Activated CD4-positive, alpha-beta T cell treated with anti-CD3 and anti-CD28 coated beads, Interleukin-2, amount 50 U/mL, for 24 hours (primary cell): ENCODE results near the gene CIITA.
"Not testable (repeated sequence)": the region's sequence is repeated elsewhere in the genome, so short reads cannot be mapped to it uniquely, and the experiment has no call there.

Experiments
- DNase-seq, 2 donors: peaks; one replicate each; pipeline ENCODE4 v3.0.0-alpha.2; 2020; ENCODE audit warnings: low read depth in 1 of 2, low spot score in 1 of 2

Gene CIITA

GRCh38 chr16:10876799-10877341 lies at the start of gene CIITA:
Gene CIITA (plus strand): TSS chr16:10877202. CDS start chr16:10877331, 129 bp downstream.
- DNase-seq, result peak in 1 of 2 donors; percentile 30

GRCh38 chr16:10827691-10828341 lies 49.2 kb upstream of the CIITA start:
- DNase-seq, result no peak

GRCh38 chr16:10828851-10829366 lies 48.1 kb upstream of the CIITA start:
- no peak for DNase-seq

- DNase-seq, result not testable (repeated sequence)
Measured at GRCh38 chr16:10829390-10830098, 47.5 kb upstream of the CIITA start.

GRCh38 chr16:10830240-10830639 lies 46.8 kb upstream of the CIITA start:
- DNase-seq, result not testable (repeated sequence)

GRCh38 chr16:10831894-10832886 lies 44.8 kb upstream of the CIITA start:
- DNase-seq, result no peak

GRCh38 chr16:10833271-10833670 lies 43.7 kb upstream of the CIITA start:
- no peak for DNase-seq

GRCh38 chr16:10834130-10834529 lies 42.9 kb upstream of the CIITA start:
- no peak for DNase-seq

- no peak for DNase-seq
Measured at GRCh38 chr16:10834766-10835165, 42.2 kb upstream of the CIITA start.

GRCh38 chr16:10835281-10835931 lies 41.6 kb upstream of the CIITA start:
- DNase-seq, result no peak

- no peak for DNase-seq
Measured at GRCh38 chr16:10836174-10836853, 40.7 kb upstream of the CIITA start.

- DNase-seq, result no peak
Measured at GRCh38 chr16:10838621-10839278, 38.3 kb upstream of the CIITA start.

- DNase-seq, result no peak
Measured at GRCh38 chr16:10839279-10839666, 37.7 kb upstream of the CIITA start.

- DNase-seq, result no peak
Measured at GRCh38 chr16:10840703-10841102, 36.3 kb upstream of the CIITA start.

- DNase-seq, result no peak
Measured at GRCh38 chr16:10846213-10846998, 30.6 kb upstream of the CIITA start.

GRCh38 chr16:10847176-10847575 lies 29.8 kb upstream of the CIITA start:
- DNase-seq, result no peak

GRCh38 chr16:10849736-10850477 lies 27.1 kb upstream of the CIITA start:
- DNase-seq, result no peak

GRCh38 chr16:10850478-10850850 lies 26.5 kb upstream of the CIITA start:
- no peak for DNase-seq
